HEK293 (cell line): Measurements from ENCODE around the gene TOM1L2.

Experiments used
- KLF16 ChIP-seq: fragments of 450-650 bp; formaldehyde crosslinking; IDR thresholded peaks from 2 replicates; pipeline ENCODE4 v1.5.1; 2017; ENCODE audit warnings: missing biosample characterization, missing genetic modification characterization
- KLF9 ChIP-seq: fragments of 450-650 bp; formaldehyde crosslinking; IDR thresholded peaks from 2 replicates; pipeline ENCODE4 v1.5.1; 2016; ENCODE audit warnings: missing biosample characterization, missing genetic modification characterization, low read depth
- RBAK ChIP-seq: fragments of 450-650 bp; formaldehyde crosslinking; IDR thresholded peaks from 2 replicates; pipeline ENCODE4 v1.5.1; 2016; ENCODE audit warnings: missing biosample characterization, missing genetic modification characterization
- SP2 ChIP-seq: fragments of 450-650 bp; formaldehyde crosslinking; IDR thresholded peaks from 2 replicates; pipeline ENCODE4 v1.5.1; 2016; ENCODE audit warnings: missing biosample characterization, missing genetic modification characterization
- ZBTB48 ChIP-seq: fragments of 450-650 bp; formaldehyde crosslinking; IDR thresholded peaks from 2 replicates; pipeline ENCODE4 v1.5.1; 2016; ENCODE audit warnings: missing biosample characterization, missing genetic modification characterization
- ZIC2 ChIP-seq: fragments of 450-650 bp; formaldehyde crosslinking; IDR thresholded peaks from 2 replicates; pipeline ENCODE4 v1.5.1; 2016; ENCODE audit warnings: missing biosample characterization, missing genetic modification characterization
- ZNF112 ChIP-seq: fragments of 450-650 bp; formaldehyde crosslinking; IDR thresholded peaks from 2 replicates; pipeline ENCODE4 v1.5.0; 2017; ENCODE audit warnings: missing biosample characterization, missing genetic modification characterization
- ZNF239 ChIP-seq: fragments of 450-650 bp; formaldehyde crosslinking; IDR thresholded peaks from 2 replicates; pipeline ENCODE4 v1.5.1; 2016; ENCODE audit warnings: missing biosample characterization, missing genetic modification characterization
- ZNF24 ChIP-seq: fragments of 450-650 bp; formaldehyde crosslinking; IDR thresholded peaks from 2 replicates; pipeline ENCODE4 v1.5.1; 2016; ENCODE audit warnings: missing biosample characterization, missing genetic modification characterization
- ZNF248 ChIP-seq: fragments of 450-650 bp; formaldehyde crosslinking; IDR thresholded peaks from 2 replicates; pipeline ENCODE4 v1.5.1; 2017; ENCODE audit warnings: missing biosample characterization, missing genetic modification characterization
- ZNF341 ChIP-seq: fragments of 450-650 bp; formaldehyde crosslinking; IDR thresholded peaks from 2 replicates; pipeline ENCODE4; 2016; ENCODE audit warnings: low read depth, missing biosample characterization, missing genetic modification characterization
- ZNF391 ChIP-seq: fragments of 450-650 bp; formaldehyde crosslinking; IDR thresholded peaks from 2 replicates; pipeline ENCODE4 v1.5.1; 2016; ENCODE audit warnings: low read depth, missing biosample characterization, missing genetic modification characterization, borderline replicate concordance
- ZNF510 ChIP-seq: fragments of 450-650 bp; formaldehyde crosslinking; IDR thresholded peaks from 2 replicates; pipeline ENCODE4 v1.5.1; 2018; ENCODE audit warnings: mild to moderate bottlenecking, missing genetic modification characterization, missing biosample characterization; ENCODE audit not compliant: insufficient replicate concordance
- ZNF548 ChIP-seq: fragments of 450-650 bp; formaldehyde crosslinking; IDR thresholded peaks from 2 replicates; pipeline ENCODE4 v1.5.1; 2016; ENCODE audit warnings: missing biosample characterization, missing genetic modification characterization
- ZNF560 ChIP-seq: fragments of 450-650 bp; formaldehyde crosslinking; IDR thresholded peaks from 2 replicates; pipeline ENCODE4 v1.5.1; 2017; ENCODE audit warnings: missing biosample characterization, missing genetic modification characterization, borderline replicate concordance
- ZNF571 ChIP-seq: fragments of 450-650 bp; formaldehyde crosslinking; IDR thresholded peaks from 2 replicates; pipeline ENCODE4 v1.5.0; 2017; ENCODE audit warnings: missing biosample characterization, missing genetic modification characterization
- ZNF621 ChIP-seq: fragments of 450-650 bp; formaldehyde crosslinking; IDR thresholded peaks from 2 replicates; pipeline ENCODE4 v1.5.1; 2017; ENCODE audit warnings: missing biosample characterization, missing genetic modification characterization
- ZNF626 ChIP-seq: fragments of 450-650 bp; sonication (Bioruptor Pico); formaldehyde crosslinking; IDR thresholded peaks from 2 replicates; pipeline ENCODE4 v1.5.1; 2018; ENCODE audit warnings: missing biosample characterization, missing genetic modification characterization, inconsistent platforms
- ZNF645 ChIP-seq: fragments of 450-650 bp; formaldehyde crosslinking; IDR thresholded peaks from 2 replicates; pipeline ENCODE4; 2016; ENCODE audit warnings: missing biosample characterization, missing genetic modification characterization
- ZNF664 ChIP-seq: fragments of 450-650 bp; formaldehyde crosslinking; IDR thresholded peaks from 2 replicates; pipeline ENCODE4 v1.5.1; 2016; ENCODE audit warnings: missing biosample characterization, missing genetic modification characterization
- ZNF670 ChIP-seq: fragments of 450-650 bp; formaldehyde crosslinking; IDR thresholded peaks from 2 replicates; pipeline ENCODE4 v1.5.1; 2016; ENCODE audit warnings: missing biosample characterization, missing genetic modification characterization, low read depth
- ZNF701 ChIP-seq: fragments of 450-650 bp; formaldehyde crosslinking; IDR thresholded peaks from 2 replicates; pipeline ENCODE4 v1.5.1; 2016; ENCODE audit warnings: missing biosample characterization, missing genetic modification characterization
- ZNF704 ChIP-seq: fragments of 450-650 bp; formaldehyde crosslinking; IDR thresholded peaks from 2 replicates; pipeline ENCODE4 v1.5.1; 2016; ENCODE audit warnings: missing biosample characterization, missing genetic modification characterization
- ZXDB ChIP-seq: fragments of 450-650 bp; formaldehyde crosslinking; IDR thresholded peaks from 2 replicates; pipeline ENCODE4 v1.5.1; 2016; ENCODE audit warnings: missing biosample characterization, missing genetic modification characterization
- TF ChIP-seq, protein P1 (sequence below): fragments of 450-650 bp; formaldehyde crosslinking; IDR thresholded peaks from 2 replicates; pipeline ENCODE4 v1.5.1; 2016; ENCODE audit warnings: missing biosample characterization, missing genetic modification characterization, borderline replicate concordance
- TF ChIP-seq, protein P2 (sequence below): fragments of 450-650 bp; formaldehyde crosslinking; IDR thresholded peaks from 2 replicates; pipeline ENCODE4 v1.5.1; 2016; ENCODE audit warnings: missing biosample characterization, missing genetic modification characterization
- TF ChIP-seq, protein P3 (sequence below): fragments of 450-650 bp; formaldehyde crosslinking; IDR thresholded peaks from 2 replicates; pipeline ENCODE4 v1.5.1; 2016; ENCODE audit warnings: missing biosample characterization, missing genetic modification characterization

TOM1L2 gene

DNA sequence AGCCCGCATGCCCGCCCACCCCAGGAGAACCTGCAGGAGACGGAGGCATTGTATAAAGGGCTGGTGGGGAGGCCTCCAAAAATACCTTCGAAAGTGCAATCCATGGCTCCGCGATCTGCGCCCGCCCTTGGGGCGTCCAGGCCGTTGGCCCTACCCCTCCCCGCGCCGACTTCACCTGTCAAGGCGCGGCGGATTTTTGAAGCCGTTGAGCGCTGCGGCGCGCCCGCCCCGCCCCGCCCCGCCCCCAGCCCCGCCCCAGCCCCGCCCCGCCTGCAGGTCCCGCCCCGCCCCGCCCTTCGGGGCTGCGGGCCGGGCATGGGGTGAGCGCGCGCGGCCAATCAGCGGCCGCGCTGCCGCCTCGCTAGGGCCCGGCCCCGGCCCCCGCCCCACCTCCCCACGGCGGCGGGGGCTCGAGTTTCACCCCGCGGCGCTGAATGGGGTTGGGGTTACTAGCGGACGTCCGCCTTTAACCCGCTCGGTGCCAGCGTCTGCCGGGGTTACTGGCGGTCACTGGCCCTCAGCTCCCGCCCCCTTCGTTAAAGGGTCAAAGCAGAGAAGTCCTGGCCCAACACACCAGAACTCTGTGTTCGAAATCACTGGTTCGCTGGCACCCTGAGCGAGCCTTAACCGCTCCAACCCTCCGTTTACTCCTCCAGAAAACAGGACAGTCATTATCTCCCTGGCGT, 148.6 kb downstream of the TOM1L2 start (continued):
- TF ChIP-seq ZIC2 (tag by site-specific recombination) (no peak), ZNF626 (tag by site-specific recombination) (no peak), RBAK (tag by site-specific recombination) (no peak), ZNF571 (tag by site-specific recombination) (no peak), ZNF248 (tag by site-specific recombination) (no peak), ZXDB (no peak), ZNF510 (no peak), KLF16 (tag by site-specific recombination) (peak; percentile 34; the same call in 1 of the 2 replicates), ZNF701 (tag by site-specific recombination) (no peak), ZNF239 (tag by site-specific recombination) (0 out of 2 replicates have a peak, but pooled peaks have one; percentile 20), ZNF560 (tag by site-specific recombination) (no peak), ZNF24 (no peak), ZNF670 (tag by site-specific recombination) (no peak), ZNF621 (tag by site-specific recombination) (no peak), ZNF645 (tag by site-specific recombination) (no peak), ZNF664 (tag by site-specific recombination) (no peak), KLF9 (tag by site-specific recombination) (peak; percentile 37; the same call in 1 of the 2 replicates), ZNF548 (tag by site-specific recombination) (no peak), ZNF112 (tag by site-specific recombination) (no peak), ZNF341 (no peak), ZBTB48 (tag by site-specific recombination) (no peak), SP2 (tag by site-specific recombination) (no peak), ZNF704 (tag by site-specific recombination) (no peak), ZNF391 (tag by site-specific recombination) (no peak)
- TF ChIP-seq, protein P1, sequence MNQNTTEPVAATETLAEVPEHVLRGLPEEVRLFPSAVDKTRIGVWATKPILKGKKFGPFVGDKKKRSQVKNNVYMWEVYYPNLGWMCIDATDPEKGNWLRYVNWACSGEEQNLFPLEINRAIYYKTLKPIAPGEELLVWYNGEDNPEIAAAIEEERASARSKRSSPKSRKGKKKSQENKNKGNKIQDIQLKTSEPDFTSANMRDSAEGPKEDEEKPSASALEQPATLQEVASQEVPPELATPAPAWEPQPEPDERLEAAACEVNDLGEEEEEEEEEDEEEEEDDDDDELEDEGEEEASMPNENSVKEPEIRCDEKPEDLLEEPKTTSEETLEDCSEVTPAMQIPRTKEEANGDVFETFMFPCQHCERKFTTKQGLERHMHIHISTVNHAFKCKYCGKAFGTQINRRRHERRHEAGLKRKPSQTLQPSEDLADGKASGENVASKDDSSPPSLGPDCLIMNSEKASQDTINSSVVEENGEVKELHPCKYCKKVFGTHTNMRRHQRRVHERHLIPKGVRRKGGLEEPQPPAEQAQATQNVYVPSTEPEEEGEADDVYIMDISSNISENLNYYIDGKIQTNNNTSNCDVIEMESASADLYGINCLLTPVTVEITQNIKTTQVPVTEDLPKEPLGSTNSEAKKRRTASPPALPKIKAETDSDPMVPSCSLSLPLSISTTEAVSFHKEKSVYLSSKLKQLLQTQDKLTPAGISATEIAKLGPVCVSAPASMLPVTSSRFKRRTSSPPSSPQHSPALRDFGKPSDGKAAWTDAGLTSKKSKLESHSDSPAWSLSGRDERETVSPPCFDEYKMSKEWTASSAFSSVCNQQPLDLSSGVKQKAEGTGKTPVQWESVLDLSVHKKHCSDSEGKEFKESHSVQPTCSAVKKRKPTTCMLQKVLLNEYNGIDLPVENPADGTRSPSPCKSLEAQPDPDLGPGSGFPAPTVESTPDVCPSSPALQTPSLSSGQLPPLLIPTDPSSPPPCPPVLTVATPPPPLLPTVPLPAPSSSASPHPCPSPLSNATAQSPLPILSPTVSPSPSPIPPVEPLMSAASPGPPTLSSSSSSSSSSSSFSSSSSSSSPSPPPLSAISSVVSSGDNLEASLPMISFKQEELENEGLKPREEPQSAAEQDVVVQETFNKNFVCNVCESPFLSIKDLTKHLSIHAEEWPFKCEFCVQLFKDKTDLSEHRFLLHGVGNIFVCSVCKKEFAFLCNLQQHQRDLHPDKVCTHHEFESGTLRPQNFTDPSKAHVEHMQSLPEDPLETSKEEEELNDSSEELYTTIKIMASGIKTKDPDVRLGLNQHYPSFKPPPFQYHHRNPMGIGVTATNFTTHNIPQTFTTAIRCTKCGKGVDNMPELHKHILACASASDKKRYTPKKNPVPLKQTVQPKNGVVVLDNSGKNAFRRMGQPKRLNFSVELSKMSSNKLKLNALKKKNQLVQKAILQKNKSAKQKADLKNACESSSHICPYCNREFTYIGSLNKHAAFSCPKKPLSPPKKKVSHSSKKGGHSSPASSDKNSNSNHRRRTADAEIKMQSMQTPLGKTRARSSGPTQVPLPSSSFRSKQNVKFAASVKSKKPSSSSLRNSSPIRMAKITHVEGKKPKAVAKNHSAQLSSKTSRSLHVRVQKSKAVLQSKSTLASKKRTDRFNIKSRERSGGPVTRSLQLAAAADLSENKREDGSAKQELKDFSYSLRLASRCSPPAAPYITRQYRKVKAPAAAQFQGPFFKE (tag by site-specific recombination): no peak
- TF ChIP-seq, protein P2, sequence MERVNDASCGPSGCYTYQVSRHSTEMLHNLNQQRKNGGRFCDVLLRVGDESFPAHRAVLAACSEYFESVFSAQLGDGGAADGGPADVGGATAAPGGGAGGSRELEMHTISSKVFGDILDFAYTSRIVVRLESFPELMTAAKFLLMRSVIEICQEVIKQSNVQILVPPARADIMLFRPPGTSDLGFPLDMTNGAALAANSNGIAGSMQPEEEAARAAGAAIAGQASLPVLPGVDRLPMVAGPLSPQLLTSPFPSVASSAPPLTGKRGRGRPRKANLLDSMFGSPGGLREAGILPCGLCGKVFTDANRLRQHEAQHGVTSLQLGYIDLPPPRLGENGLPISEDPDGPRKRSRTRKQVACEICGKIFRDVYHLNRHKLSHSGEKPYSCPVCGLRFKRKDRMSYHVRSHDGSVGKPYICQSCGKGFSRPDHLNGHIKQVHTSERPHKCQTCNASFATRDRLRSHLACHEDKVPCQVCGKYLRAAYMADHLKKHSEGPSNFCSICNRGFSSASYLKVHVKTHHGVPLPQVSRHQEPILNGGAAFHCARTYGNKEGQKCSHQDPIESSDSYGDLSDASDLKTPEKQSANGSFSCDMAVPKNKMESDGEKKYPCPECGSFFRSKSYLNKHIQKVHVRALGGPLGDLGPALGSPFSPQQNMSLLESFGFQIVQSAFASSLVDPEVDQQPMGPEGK (tag by site-specific recombination): peak; percentile 87
- TF ChIP-seq, protein P3, sequence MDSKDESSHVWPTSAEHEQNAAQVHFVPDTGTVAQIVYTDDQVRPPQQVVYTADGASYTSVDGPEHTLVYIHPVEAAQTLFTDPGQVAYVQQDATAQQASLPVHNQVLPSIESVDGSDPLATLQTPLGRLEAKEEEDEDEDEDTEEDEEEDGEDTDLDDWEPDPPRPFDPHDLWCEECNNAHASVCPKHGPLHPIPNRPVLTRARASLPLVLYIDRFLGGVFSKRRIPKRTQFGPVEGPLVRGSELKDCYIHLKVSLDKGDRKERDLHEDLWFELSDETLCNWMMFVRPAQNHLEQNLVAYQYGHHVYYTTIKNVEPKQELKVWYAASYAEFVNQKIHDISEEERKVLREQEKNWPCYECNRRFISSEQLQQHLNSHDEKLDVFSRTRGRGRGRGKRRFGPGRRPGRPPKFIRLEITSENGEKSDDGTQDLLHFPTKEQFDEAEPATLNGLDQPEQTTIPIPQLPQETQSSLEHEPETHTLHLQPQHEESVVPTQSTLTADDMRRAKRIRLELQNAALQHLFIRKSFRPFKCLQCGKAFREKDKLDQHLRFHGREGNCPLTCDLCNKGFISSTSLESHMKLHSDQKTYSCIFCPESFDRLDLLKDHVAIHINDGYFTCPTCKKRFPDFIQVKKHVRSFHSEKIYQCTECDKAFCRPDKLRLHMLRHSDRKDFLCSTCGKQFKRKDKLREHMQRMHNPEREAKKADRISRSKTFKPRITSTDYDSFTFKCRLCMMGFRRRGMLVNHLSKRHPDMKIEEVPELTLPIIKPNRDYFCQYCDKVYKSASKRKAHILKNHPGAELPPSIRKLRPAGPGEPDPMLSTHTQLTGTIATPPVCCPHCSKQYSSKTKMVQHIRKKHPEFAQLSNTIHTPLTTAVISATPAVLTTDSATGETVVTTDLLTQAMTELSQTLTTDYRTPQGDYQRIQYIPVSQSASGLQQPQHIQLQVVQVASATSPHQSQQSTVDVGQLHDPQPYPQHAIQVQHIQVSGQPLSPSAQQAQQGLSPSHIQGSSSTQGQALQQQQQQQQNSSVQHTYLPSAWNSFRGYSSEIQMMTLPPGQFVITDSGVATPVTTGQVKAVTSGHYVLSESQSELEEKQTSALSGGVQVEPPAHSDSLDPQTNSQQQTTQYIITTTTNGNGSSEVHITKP (tag by site-specific recombination): peak; percentile 83
